Measurements from ENCODE around the gene BLTP1.

The BLTP1 gene

GRCh38 chr4:122170775-122171174 is 18.6 kb downstream of the BLTP1 start:
- no peak for DNase-seq

GRCh38 chr4:122171323-122171722 is 19.2 kb downstream of the BLTP1 start:
- no peak for DNase-seq

- no peak for DNase-seq
These were observed 20.1 kb downstream of the BLTP1 start for GRCh38 chr4:122172266-122172665.

- no peak for DNase-seq
These were observed 26.8 kb downstream of the BLTP1 start for GRCh38 chr4:122178961-122179360.

GRCh38 chr4:122195718-122196117 is 43.6 kb downstream of the BLTP1 start:
- DNase-seq = no peak
